Loucy (cell line): ENCODE data around the gene MAPKAP1.

Source experiments
- H2AFZ ChIP-seq: fragments of 200-600 bp; sonication (generic); 2 replicates; pipeline ENCODE4 v1.6.0; 2016; ENCODE audit warnings: antibody characterized with exemption, mild to moderate bottlenecking, low read length, moderate library complexity
- H3F3A ChIP-seq: fragments of 200-600 bp; 2 replicates; pipeline ENCODE4 v1.6.0; 2016; ENCODE audit warnings: antibody characterized with exemption, low read depth, mild to moderate bottlenecking
- H3K27me3 ChIP-seq: fragments of 200-600 bp; sonication (generic); 2 replicates; pipeline ENCODE4 v1.6.1; 2014; ENCODE audit warnings: low read length, mild to moderate bottlenecking; ENCODE audit not compliant: insufficient read depth, poor library complexity, severe bottlenecking
- H3K36me3 ChIP-seq: fragments of 200-600 bp; sonication (generic); 2 replicates; pipeline ENCODE4 v1.6.1; 2016; ENCODE audit warnings: low read length; ENCODE audit not compliant: insufficient read depth
- H3K4me1 ChIP-seq: fragments of 200-600 bp; sonication (generic); 2 replicates; pipeline ENCODE4 v1.5.1; 2014; ENCODE audit warnings: low read length, mild to moderate bottlenecking; ENCODE audit not compliant: insufficient read depth, poor library complexity, severe bottlenecking
- H3K4me2 ChIP-seq: fragments of 200-600 bp; sonication (generic); 2 replicates; pipeline ENCODE4 v1.6.0; 2014; ENCODE audit warnings: antibody characterized with exemption, low read length, low read depth, mild to moderate bottlenecking; ENCODE audit not compliant: poor library complexity, severe bottlenecking
- H3K4me3 ChIP-seq: fragments of 200-600 bp; sonication (generic); 2 replicates; pipeline ENCODE4 v1.5.1; 2014; ENCODE audit warnings: low read length, mild to moderate bottlenecking, mixed read lengths; ENCODE audit not compliant: poor library complexity, severe bottlenecking
- H3K79me2 ChIP-seq: fragments of 200-600 bp; sonication (generic); 2 replicates; pipeline ENCODE4 v1.6.1; 2014; ENCODE audit warnings: low read length; ENCODE audit not compliant: insufficient read depth
- H3K9ac ChIP-seq: fragments of 200-600 bp; sonication (generic); 2 replicates; pipeline ENCODE4 v1.6.0; 2014; ENCODE audit warnings: mild to moderate bottlenecking, low read depth, low read length, moderate library complexity; ENCODE audit not compliant: poor library complexity, severe bottlenecking
- H3K9me2 ChIP-seq: fragments of 200-600 bp; sonication (generic); replicated peaks from 2 replicates; pipeline ENCODE4 v1.6.1; 2016; ENCODE audit warnings: low read depth, low read length, mixed read lengths
- H3K9me3 ChIP-seq: fragments of 200-600 bp; sonication (generic); 2 replicates; pipeline ENCODE4 v1.6.1; 2014; ENCODE audit warnings: mild to moderate bottlenecking, antibody characterized with exemption, low read length, low read depth; ENCODE audit not compliant: insufficient read depth
- H4K20me1 ChIP-seq: fragments of 200-600 bp; sonication (generic); 2 replicates; pipeline ENCODE4 v1.6.0; 2014; ENCODE audit warnings: antibody characterized with exemption, low read length, mild to moderate bottlenecking; ENCODE audit not compliant: insufficient read depth, poor library complexity, severe bottlenecking
- CTCF ChIP-seq: fragments of 200-600 bp; sonication (generic); conservative IDR thresholded peaks from 2 replicates; pipeline ENCODE4 v1.5.1; 2014; ENCODE audit warnings: mild to moderate bottlenecking, antibody characterized with exemption, low read length
- EZH2phosphoT487 ChIP-seq: fragments of 200-600 bp; IDR thresholded peaks from 2 replicates; pipeline ENCODE4 v1.6.1; 2018; ENCODE audit warnings: antibody characterized with exemption, mild to moderate bottlenecking, moderate library complexity, borderline replicate concordance

Gene MAPKAP1

GRCh38 chr9:125749951-125750626 is 43.1 kb upstream of the MAPKAP1 start:
- Histone ChIP-seq H3K36me3 (no peaks in the 10 kb centered on the region), H3K79me2 (peaks cover 79% of the 10 kb centered on the region), H3K9me2 (no peaks in the 10 kb centered on the region), H3F3A (peaks cover 7% of the 10 kb centered on the region; the same call in 1 of the 2 replicates), H3K27me3 (no peaks in the 10 kb centered on the region), H3K9ac (peak overlapping the region; percentile 91), H3K4me2 (peak overlapping the region; percentile 84), H4K20me1 (peaks cover 71% of the 10 kb centered on the region), H3K9me3 (no peaks in the 10 kb centered on the region), H3K4me1 (peaks cover 62% of the 10 kb centered on the region), H2AFZ (no peak overlapping the region), H3K4me3 (peak overlapping the region; percentile 79)
- TF ChIP-seq CTCF (no peak), EZH2phosphoT487 (no peak)

- peak overlapping the region; percentile 84 for H3K4me2 ChIP-seq
These were observed 42.4 kb upstream of the MAPKAP1 start for GRCh38 chr9:125749287-125749935.

GRCh38 chr9:125748446-125749099 is 41.6 kb upstream of the MAPKAP1 start:
- Histone ChIP-seq H3K4me3 (peak overlapping the region; percentile 79), H3K4me1 (peaks cover 47% of the 10 kb centered on the region), H3K27me3 (no peaks in the 10 kb centered on the region), H3F3A (peaks cover 7% of the 10 kb centered on the region; the same call in 1 of the 2 replicates), H2AFZ (no peak overlapping the region), H3K9me2 (no peaks in the 10 kb centered on the region), H4K20me1 (peaks cover 55% of the 10 kb centered on the region), H3K9me3 (no peaks in the 10 kb centered on the region), H3K79me2 (peaks cover 64% of the 10 kb centered on the region), H3K36me3 (no peaks in the 10 kb centered on the region), H3K9ac (peak overlapping the region; percentile 91), H3K4me2 (peak overlapping the region; percentile 84)
- TF ChIP-seq EZH2phosphoT487: no peak
- TF ChIP-seq CTCF: no peak

More at GRCh38 chr9:125749287-125749935, 42.4 kb upstream of the MAPKAP1 start:
- Histone ChIP-seq H3K4me1 (peaks cover 55% of the 10 kb centered on the region), H3K4me3 (peak overlapping the region; percentile 79), H3K9me3 (no peaks in the 10 kb centered on the region), H3K27me3 (no peaks in the 10 kb centered on the region), H2AFZ (no peak overlapping the region), H3K9me2 (no peaks in the 10 kb centered on the region), H3K9ac (peak overlapping the region; percentile 91), H3F3A (peaks cover 7% of the 10 kb centered on the region; the same call in 1 of the 2 replicates), H4K20me1 (peaks cover 64% of the 10 kb centered on the region), H3K79me2 (peaks cover 72% of the 10 kb centered on the region), H3K36me3 (no peaks in the 10 kb centered on the region)
- TF ChIP-seq EZH2phosphoT487: no peak
- TF ChIP-seq CTCF: no peak
